Ectodermal cell (in vitro differentiated cells): ENCODE results near the gene PREB.

ENCODE experiments used
- H3K27ac ChIP-seq: 2 replicates; pipeline ENCODE4 v1.7.0; 2013; ENCODE audit warnings: mild to moderate bottlenecking, low read depth, low read length; ENCODE audit not compliant: insufficient read depth, poor library complexity, severe bottlenecking
- H3K27me3 ChIP-seq: 2 replicates; pipeline ENCODE4 v1.7.0; 2013; ENCODE audit warnings: mild to moderate bottlenecking, low read length; ENCODE audit not compliant: insufficient read depth, control insufficient read depth, poor library complexity, severe bottlenecking
- H3K36me3 ChIP-seq: one replicate; pipeline ENCODE4 v1.7.0; 2013; ENCODE audit warnings: low read length; ENCODE audit not compliant: control insufficient read depth, insufficient read depth
- H3K4me1 ChIP-seq: one replicate; pipeline ENCODE4 v1.7.0; 2013; ENCODE audit warnings: low read length; ENCODE audit not compliant: control insufficient read depth, insufficient read depth
- H3K4me3 ChIP-seq: 2 replicates; pipeline ENCODE4 v1.7.0; 2013; ENCODE audit warnings: low read depth, low read length, control low read depth; ENCODE audit not compliant: insufficient read depth
- H3K9me3 ChIP-seq: 2 replicates; pipeline ENCODE4 v1.7.0; 2013; ENCODE audit warnings: mild to moderate bottlenecking, low read length, moderate library complexity; ENCODE audit not compliant: control insufficient read depth
- WGBS, 2 experiments: methylation state at CpG; one replicate each; pipeline ENCODE4 v1.1.7; 2013; ENCODE audit warnings: missing lambda C conversion rate in 2 of 2; 5-methylcytosine and 5-hydroxymethylcytosine counted together

PREB gene

DNA sequence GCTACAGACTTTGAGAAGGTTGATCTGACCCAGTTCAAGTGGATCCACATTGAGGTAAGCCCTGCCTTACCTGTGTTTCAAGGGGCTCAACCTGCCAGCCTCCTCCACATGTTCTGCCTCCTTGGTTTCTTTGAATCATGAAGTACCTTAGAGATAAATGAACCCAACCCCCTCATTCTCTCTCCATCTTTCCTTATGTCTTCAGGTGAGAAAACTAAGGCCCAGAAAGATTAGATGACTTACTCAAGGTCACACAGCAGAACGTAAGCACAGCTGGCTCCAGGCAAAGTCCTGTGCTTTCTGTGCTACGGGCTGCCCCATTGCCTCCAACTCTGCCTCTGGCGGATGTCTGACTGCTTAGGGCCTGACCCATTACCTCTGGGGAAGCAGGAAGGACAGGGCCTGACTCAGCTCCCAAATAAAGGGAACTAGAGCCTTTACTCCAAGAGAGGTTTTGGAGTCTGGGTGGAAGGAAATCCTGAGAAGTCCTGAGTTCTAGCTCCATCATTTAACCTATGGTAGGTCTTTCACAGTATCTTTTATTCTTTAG is 37.6 kb downstream of the PREB start:
- WGBS, 2 experiments: 86 to 89% methylated on average over 3 of the region's 3 CpGs
- no peaks in the 10 kb centered on the region for H3K9me3 ChIP-seq
- H3K36me3 ChIP-seq: no peaks in the 10 kb centered on the region
- peaks cover 5% of the 10 kb centered on the region for H3K4me1 ChIP-seq
- no peak overlapping the region for H3K4me3 ChIP-seq
- H3K27me3 ChIP-seq: no peaks in the 10 kb centered on the region
- H3K27ac ChIP-seq: no peak overlapping the region

- H3K27me3 ChIP-seq: no peaks in the 10 kb centered on the region
- H3K36me3 ChIP-seq: no peaks in the 10 kb centered on the region
- peaks cover 5% of the 10 kb centered on the region for H3K4me1 ChIP-seq
- H3K27ac ChIP-seq: no peak overlapping the region
- 39 to 42% methylated on average over 18 of the region's 18 CpGs for WGBS, 2 experiments
- no peaks in the 10 kb centered on the region for H3K9me3 ChIP-seq
- no peak overlapping the region for H3K4me3 ChIP-seq
Measured at GRCh38 chr2:27095745-27096651, 38.4 kb downstream of the PREB start.

DNA sequence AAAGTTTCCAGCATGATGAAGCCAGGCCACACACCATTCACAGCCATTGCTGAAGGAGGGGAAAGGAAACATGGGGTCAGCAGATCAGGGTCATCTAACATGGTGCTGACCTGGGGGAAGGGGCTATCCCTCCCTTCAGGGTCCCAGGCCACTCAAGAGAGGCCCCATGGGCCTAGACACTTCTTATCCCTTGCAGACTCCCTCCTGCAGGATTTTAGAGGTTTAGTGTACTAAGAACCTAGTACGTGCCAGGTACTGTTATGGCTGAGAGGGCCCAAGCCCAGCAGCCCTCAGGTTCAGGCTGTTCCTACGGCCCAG is 39.0 kb downstream of the PREB start:
- no peaks in the 10 kb centered on the region for H3K9me3 ChIP-seq
- WGBS, 2 experiments: 88 to 95% methylated on average over 2 of the region's 2 CpGs
- H3K36me3 ChIP-seq: no peaks in the 10 kb centered on the region
- H3K4me3 ChIP-seq: no peak overlapping the region
- H3K27ac ChIP-seq: no peak overlapping the region
- H3K4me1 ChIP-seq: peaks cover 5% of the 10 kb centered on the region
- H3K27me3 ChIP-seq: no peaks in the 10 kb centered on the region

- WGBS, 2 experiments: 94% methylated on average over 24 of the region's 24 CpGs
Measured at GRCh38 chr2:27094353-27094984, 40.0 kb downstream of the PREB start.

GRCh38 chr2:27093430-27094352 is 40.7 kb downstream of the PREB start:
- H3K27ac ChIP-seq: no peak overlapping the region
- no peaks in the 10 kb centered on the region for H3K36me3 ChIP-seq
- no peaks in the 10 kb centered on the region for H3K27me3 ChIP-seq
- H3K4me3 ChIP-seq: no peak overlapping the region
- 91 to 94% methylated on average over 6 of the region's 6 CpGs for WGBS, 2 experiments
- no peaks in the 10 kb centered on the region for H3K9me3 ChIP-seq
- no peaks in the 10 kb centered on the region for H3K4me1 ChIP-seq

More at GRCh38 chr2:27094353-27094984, 40.0 kb downstream of the PREB start:
- no peaks in the 10 kb centered on the region for H3K4me1 ChIP-seq
- H3K27ac ChIP-seq: no peak overlapping the region
- no peaks in the 10 kb centered on the region for H3K27me3 ChIP-seq
- no peak overlapping the region for H3K4me3 ChIP-seq
- no peaks in the 10 kb centered on the region for H3K36me3 ChIP-seq
- H3K9me3 ChIP-seq: no peaks in the 10 kb centered on the region

DNA sequence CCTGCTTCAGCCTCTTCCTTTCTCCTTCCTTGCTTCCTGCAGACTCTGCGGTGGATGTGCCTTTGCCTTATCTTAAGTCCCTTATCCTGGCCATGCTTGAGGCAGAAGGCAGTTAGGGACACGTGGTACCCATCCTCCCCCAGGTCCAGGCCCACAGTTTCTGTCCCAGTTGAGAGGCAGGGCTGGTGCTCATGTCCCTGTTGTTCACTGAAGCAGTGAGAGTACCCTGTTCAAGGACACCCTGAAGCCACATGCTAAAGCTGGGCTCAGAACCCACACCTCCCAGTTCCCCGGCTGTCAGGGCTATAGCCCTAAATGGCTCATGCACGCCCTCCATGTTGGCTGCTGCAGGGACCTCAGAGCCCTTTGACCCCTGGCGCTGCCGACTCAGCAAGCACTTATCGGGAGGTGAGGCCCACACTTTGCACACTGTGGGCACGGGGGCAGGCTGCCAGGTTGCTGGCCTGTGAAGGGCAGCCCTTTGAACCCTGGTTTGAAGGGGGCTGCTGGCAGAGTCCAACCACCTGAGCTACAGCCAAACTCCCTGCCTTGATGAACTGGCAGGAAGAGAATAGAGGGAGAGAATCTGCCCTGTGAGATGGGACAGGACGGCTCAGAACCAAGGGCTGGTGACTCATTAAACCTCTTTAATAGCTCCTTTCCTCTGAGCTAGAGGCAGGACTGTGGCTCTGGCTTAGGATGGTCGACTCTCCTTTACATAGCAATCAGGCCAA is 41.6 kb downstream of the PREB start:
- WGBS, 2 experiments: 87% methylated on average over 10 of the region's 10 CpGs

DNA sequence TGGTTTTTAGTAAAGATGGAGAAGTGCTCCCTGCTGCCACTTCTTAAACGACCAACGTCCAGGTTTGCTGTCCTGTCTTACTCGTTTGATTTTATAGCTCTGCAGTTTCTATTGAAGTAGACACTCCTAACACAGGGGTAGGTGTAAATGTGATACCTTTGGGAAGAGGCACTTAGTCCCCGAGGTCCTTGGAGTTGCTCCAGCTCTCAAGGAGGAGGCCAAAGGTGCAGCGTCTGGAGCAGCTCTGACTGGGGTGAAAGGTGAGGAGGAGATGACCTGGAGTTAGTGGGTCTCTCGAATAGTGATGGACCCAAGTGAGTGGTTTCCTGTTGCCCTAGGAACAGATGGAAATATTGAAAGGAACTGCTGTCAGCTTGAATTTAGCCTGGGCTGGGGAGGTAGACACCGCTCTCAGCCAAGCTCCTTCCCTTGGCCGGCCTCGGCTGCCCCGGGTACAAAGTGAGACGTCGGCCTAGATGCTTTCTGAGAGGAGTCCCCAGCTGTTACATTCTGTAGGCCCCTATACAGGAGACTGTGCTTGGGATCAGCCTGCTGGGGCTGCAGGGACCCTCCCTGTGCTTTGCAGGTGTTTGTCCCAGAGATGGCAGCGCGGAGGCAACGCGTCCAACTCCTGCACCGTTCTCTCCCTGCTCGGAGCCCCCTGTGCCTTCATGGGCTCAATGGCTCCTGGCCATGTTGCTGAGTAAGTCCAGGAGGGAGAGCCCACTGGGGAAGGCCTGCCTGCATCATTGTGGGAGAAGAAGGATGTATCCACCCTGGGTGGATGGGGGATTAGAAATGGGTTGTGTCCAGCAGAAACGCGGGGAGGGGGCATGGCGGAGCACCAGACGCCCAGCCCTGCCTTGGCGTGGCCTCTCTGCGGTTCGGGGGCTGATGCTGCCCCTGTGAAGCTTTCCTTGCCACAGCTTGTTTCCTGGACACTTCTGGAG is 42.4 kb downstream of the PREB start:
- peaks cover 10% of the 10 kb centered on the region for H3K27me3 ChIP-seq
- H3K9me3 ChIP-seq: no peaks in the 10 kb centered on the region
- 84 to 85% methylated on average over 25 of the region's 25 CpGs for WGBS, 2 experiments
- peaks cover 4% of the 10 kb centered on the region for H3K4me1 ChIP-seq
- H3K27ac ChIP-seq: no peak overlapping the region
- H3K4me3 ChIP-seq: no peak overlapping the region
- H3K36me3 ChIP-seq: no peaks in the 10 kb centered on the region

More for the DNA sequence above, 41.6 kb downstream of the PREB start:
- Histone ChIP-seq H3K4me1 (no peaks in the 10 kb centered on the region), H3K4me3 (no peak overlapping the region), H3K9me3 (no peaks in the 10 kb centered on the region), H3K27ac (no peak overlapping the region), H3K36me3 (no peaks in the 10 kb centered on the region), H3K27me3 (peaks cover 1% of the 10 kb centered on the region)

GRCh38 chr2:27089111-27089954 is 45.1 kb downstream of the PREB start:
- 91 to 92% methylated on average over 14 of the region's 14 CpGs for WGBS, 2 experiments
- no peaks in the 10 kb centered on the region for H3K36me3 ChIP-seq
- H3K27ac ChIP-seq: no peak overlapping the region
- H3K9me3 ChIP-seq: no peaks in the 10 kb centered on the region
- peaks cover 22% of the 10 kb centered on the region for H3K27me3 ChIP-seq
- H3K4me1 ChIP-seq: peaks cover 4% of the 10 kb centered on the region
- no peak overlapping the region for H3K4me3 ChIP-seq
